HepG2 (cell line): ENCODE results near the gene VAV2. TPM values are rescaled to one million over a fixed set of nuclear protein-coding genes. Genes with fewer than 3 reads are reported as not detected.
A peak's percentile ranks its signal among the peaks of the same experiment; 100 is the strongest.

Experiments
- BCL6 ChIP-seq: IDR thresholded peaks from 2 replicates; pipeline ENCODE4 v1.6.1; 2016; ENCODE audit warnings: missing genetic modification reagents, missing compliant biosample characterization
- BRD4 ChIP-seq: sonication (generic); formaldehyde crosslinking; IDR thresholded peaks from 2 replicates; pipeline ENCODE4 v1.4.0; 2020; ENCODE audit warnings: missing genetic modification reagents
- CBX5 ChIP-seq: sonication (generic); formaldehyde crosslinking; IDR thresholded peaks from 2 replicates; pipeline ENCODE4 v1.4.0; 2020; ENCODE audit warnings: missing genetic modification reagents, borderline replicate concordance
- CHCHD3 ChIP-seq: sonication (generic); formaldehyde crosslinking; IDR thresholded peaks from 2 replicates; pipeline ENCODE4 v1.8.0; 2022; ENCODE audit warnings: mild to moderate bottlenecking, missing genetic modification reagents, moderate library complexity
- FOSL1 ChIP-seq: sonication (generic); formaldehyde crosslinking; IDR thresholded peaks from 2 replicates; pipeline ENCODE4 v1.9.0; 2021; ENCODE audit warnings: missing genetic modification reagents, borderline replicate concordance
- GTF3A ChIP-seq: sonication (generic); formaldehyde crosslinking; conservative IDR thresholded peaks from 2 replicates; pipeline ENCODE4 v1.4.0; 2020; ENCODE audit warnings: mild to moderate bottlenecking, missing genetic modification reagents
- HDAC1 ChIP-seq: sonication (generic); formaldehyde crosslinking; IDR thresholded peaks from 2 replicates; pipeline ENCODE4 v1.5.1; 2020; ENCODE audit warnings: mild to moderate bottlenecking, missing genetic modification reagents
- SMAD1 ChIP-seq: sonication (generic); formaldehyde crosslinking; IDR thresholded peaks from 2 replicates; pipeline ENCODE4 v1.4.0; 2020; ENCODE audit warnings: missing genetic modification reagents, low read depth, mild to moderate bottlenecking, borderline replicate concordance
- SMYD3 ChIP-seq: sonication (generic); formaldehyde crosslinking; IDR thresholded peaks from 2 replicates; pipeline ENCODE4 v1.8.1; 2023; ENCODE audit warnings: mild to moderate bottlenecking, missing genetic modification reagents
- THAP11 ChIP-seq: IDR thresholded peaks from 2 replicates; pipeline ENCODE4 v1.6.1; 2016; ENCODE audit warnings: missing biosample characterization, missing genetic modification reagents
- ZIK1 ChIP-seq: sonication (generic); formaldehyde crosslinking; IDR thresholded peaks from 2 replicates; pipeline ENCODE4 v1.5.0; 2020; ENCODE audit warnings: mild to moderate bottlenecking, low read depth, missing genetic modification reagents, borderline replicate concordance
- ZNF124 ChIP-seq: sonication (generic); formaldehyde crosslinking; IDR thresholded peaks from 2 replicates; pipeline ENCODE4 v1.4.0; 2020; ENCODE audit warnings: missing genetic modification reagents
- ZNF703 ChIP-seq: sonication (generic); formaldehyde crosslinking; IDR thresholded peaks from 2 replicates; pipeline ENCODE4 v1.5.1; 2020; ENCODE audit warnings: missing genetic modification reagents, mild to moderate bottlenecking, moderate library complexity, borderline replicate concordance
- ZSCAN9 ChIP-seq: IDR thresholded peaks from 2 replicates; pipeline ENCODE4 v1.6.1; 2016; ENCODE audit warnings: borderline replicate concordance
- polyA plus RNA-seq, 8 experiments: library from polyadenylated mRNA; depleted of rRNA in 3 of 8; stranded (reverse) in 7 of 8; unstranded in 1 of 8; fragments of >200 nt; fragmentation: Illumina TruSeq in 4 of 8; extraction: Trizol in 4 of 8; gene quantifications; 2 replicates each; pipeline versions ENCODE4 v1.2.1 to v1.2.3, GENCODE V29; 2011 to 2016; ENCODE audit warnings: low read depth in 4 of 8, missing spikeins in 1 of 8, mixed read lengths in 1 of 8; ENCODE audit not compliant: insufficient read depth in 1 of 8
- total RNA-seq, 5 experiments: library from RNA; depleted of rRNA; stranded (reverse); fragments of >200 nt; fragmentation: Illumina TruSeq; extraction: Trizol; gene quantifications; 2 replicates each; pipeline ENCODE4 v1.2.3, GENCODE V29; 2016; ENCODE audit warnings: low read depth in 1 of 5
- TF ChIP-seq, protein P1 (sequence below): sonication (generic); formaldehyde crosslinking; IDR thresholded peaks from 2 replicates; pipeline ENCODE4 v1.5.0; 2020; ENCODE audit warnings: mild to moderate bottlenecking, missing genetic modification reagents, borderline replicate concordance
- TF ChIP-seq, protein P2 (sequence below): sonication (generic); formaldehyde crosslinking; IDR thresholded peaks from 2 replicates; pipeline ENCODE4 v1.5.1; 2020; ENCODE audit warnings: mild to moderate bottlenecking, missing genetic modification reagents, moderate library complexity
- TF ChIP-seq, protein P3 (sequence below): sonication (generic); formaldehyde crosslinking; IDR thresholded peaks from 2 replicates; pipeline ENCODE4 v1.4.0; 2020; ENCODE audit warnings: missing genetic modification reagents

Gene VAV2
- total and polyA plus RNA-seq, 2 of the 13 experiments (the other 11 are each of a cell fraction or from before 2014, with no cell fraction given), result 22.5 to 22.9 TPM

DNA sequence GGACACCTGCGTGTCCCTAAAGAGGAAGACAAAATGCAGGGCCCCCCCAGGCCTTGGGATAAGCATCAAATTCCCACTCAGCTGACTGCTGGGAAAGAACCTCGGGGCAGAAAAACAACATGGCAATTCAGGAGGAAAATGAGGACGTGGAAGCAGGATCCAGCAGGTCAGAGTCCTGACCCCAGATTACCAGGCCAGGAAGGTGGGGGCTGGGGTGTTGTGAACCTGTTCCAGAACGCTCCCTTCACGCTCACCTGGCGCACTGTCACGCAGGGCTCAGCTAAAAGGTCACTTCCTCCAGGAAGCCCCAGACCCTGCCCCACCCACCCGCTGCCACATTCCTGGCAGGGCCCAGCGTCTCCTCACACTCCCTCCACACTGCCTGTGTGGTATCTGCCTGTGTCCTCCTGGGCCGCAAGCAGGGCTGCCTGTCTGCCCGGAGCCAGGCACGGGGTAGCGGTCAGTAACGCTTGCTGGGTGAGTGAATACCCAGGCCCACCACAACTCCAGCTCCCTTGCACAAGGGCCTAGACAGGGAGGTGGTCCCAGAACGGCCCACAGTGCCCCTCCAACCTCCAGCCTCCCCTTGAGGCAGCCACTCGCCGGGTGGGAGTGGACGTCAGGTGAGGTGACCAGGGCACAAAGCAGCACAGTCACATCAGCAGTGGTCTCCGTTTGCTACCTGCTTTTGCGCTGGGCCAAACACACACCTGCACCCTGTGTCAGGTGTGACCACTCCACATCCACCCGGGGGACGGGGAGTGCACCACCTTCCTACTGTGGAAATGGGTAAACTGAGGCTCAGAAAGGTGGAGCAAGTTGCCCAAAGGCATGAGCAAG lies 18.1 kb downstream of the VAV2 start (continued):
- TF ChIP-seq, protein P1, sequence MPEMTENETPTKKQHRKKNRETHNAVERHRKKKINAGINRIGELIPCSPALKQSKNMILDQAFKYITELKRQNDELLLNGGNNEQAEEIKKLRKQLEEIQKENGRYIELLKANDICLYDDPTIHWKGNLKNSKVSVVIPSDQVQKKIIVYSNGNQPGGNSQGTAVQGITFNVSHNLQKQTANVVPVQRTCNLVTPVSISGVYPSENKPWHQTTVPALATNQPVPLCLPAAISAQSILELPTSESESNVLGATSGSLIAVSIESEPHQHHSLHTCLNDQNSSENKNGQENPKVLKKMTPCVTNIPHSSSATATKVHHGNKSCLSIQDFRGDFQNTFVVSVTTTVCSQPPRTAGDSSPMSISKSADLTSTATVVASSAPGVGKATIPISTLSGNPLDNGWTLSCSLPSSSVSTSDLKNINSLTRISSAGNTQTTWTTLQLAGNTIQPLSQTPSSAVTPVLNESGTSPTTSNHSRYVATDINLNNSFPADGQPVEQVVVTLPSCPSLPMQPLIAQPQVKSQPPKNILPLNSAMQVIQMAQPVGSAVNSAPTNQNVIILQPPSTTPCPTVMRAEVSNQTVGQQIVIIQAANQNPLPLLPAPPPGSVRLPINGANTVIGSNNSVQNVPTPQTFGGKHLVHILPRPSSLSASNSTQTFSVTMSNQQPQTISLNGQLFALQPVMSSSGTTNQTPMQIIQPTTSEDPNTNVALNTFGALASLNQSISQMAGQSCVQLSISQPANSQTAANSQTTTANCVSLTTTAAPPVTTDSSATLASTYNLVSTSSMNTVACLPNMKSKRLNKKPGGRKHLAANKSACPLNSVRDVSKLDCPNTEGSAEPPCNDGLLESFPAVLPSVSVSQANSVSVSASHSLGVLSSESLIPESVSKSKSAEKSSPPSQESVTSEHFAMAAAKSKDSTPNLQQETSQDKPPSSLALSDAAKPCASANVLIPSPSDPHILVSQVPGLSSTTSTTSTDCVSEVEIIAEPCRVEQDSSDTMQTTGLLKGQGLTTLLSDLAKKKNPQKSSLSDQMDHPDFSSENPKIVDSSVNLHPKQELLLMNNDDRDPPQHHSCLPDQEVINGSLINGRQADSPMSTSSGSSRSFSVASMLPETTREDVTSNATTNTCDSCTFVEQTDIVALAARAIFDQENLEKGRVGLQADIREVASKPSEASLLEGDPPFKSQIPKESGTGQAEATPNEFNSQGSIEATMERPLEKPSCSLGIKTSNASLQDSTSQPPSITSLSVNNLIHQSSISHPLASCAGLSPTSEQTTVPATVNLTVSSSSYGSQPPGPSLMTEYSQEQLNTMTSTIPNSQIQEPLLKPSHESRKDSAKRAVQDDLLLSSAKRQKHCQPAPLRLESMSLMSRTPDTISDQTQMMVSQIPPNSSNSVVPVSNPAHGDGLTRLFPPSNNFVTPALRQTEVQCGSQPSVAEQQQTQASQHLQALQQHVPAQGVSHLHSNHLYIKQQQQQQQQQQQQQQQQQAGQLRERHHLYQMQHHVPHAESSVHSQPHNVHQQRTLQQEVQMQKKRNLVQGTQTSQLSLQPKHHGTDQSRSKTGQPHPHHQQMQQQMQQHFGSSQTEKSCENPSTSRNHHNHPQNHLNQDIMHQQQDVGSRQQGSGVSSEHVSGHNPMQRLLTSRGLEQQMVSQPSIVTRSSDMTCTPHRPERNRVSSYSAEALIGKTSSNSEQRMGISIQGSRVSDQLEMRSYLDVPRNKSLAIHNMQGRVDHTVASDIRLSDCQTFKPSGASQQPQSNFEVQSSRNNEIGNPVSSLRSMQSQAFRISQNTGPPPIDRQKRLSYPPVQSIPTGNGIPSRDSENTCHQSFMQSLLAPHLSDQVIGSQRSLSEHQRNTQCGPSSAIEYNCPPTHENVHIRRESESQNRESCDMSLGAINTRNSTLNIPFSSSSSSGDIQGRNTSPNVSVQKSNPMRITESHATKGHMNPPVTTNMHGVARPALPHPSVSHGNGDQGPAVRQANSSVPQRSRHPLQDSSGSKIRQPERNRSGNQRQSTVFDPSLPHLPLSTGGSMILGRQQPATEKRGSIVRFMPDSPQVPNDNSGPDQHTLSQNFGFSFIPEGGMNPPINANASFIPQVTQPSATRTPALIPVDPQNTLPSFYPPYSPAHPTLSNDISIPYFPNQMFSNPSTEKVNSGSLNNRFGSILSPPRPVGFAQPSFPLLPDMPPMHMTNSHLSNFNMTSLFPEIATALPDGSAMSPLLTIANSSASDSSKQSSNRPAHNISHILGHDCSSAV (CRISPR knock-in tag), result no peak
- TF ChIP-seq, protein P2, sequence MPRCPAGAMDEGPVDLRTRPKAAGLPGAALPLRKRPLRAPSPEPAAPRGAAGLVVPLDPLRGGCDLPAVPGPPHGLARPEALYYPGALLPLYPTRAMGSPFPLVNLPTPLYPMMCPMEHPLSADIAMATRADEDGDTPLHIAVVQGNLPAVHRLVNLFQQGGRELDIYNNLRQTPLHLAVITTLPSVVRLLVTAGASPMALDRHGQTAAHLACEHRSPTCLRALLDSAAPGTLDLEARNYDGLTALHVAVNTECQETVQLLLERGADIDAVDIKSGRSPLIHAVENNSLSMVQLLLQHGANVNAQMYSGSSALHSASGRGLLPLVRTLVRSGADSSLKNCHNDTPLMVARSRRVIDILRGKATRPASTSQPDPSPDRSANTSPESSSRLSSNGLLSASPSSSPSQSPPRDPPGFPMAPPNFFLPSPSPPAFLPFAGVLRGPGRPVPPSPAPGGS, result no peak
- TF ChIP-seq CBX5, result no peak
- no peak for TF ChIP-seq SMYD3 (CRISPR knock-in tag)
- TF ChIP-seq, protein P3, sequence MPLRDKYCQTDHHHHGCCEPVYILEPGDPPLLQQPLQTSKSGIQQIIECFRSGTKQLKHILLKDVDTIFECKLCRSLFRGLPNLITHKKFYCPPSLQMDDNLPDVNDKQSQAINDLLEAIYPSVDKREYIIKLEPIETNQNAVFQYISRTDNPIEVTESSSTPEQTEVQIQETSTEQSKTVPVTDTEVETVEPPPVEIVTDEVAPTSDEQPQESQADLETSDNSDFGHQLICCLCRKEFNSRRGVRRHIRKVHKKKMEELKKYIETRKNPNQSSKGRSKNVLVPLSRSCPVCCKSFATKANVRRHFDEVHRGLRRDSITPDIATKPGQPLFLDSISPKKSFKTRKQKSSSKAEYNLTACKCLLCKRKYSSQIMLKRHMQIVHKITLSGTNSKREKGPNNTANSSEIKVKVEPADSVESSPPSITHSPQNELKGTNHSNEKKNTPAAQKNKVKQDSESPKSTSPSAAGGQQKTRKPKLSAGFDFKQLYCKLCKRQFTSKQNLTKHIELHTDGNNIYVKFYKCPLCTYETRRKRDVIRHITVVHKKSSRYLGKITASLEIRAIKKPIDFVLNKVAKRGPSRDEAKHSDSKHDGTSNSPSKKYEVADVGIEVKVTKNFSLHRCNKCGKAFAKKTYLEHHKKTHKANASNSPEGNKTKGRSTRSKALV (CRISPR knock-in tag), result no peak
- TF ChIP-seq GTF3A (CRISPR knock-in tag), result no peak
- 0 out of 2 replicates have a peak, but pooled peaks have one; percentile 17 for TF ChIP-seq ZIK1
- no peak for TF ChIP-seq ZSCAN9 (CRISPR knock-in tag)
- TF ChIP-seq CHCHD3 (CRISPR knock-in tag), result no peak
- TF ChIP-seq HDAC1 (CRISPR knock-in tag), result peak; percentile 54; the same call in 1 of the 2 replicates
- TF ChIP-seq ZNF124 (CRISPR knock-in tag), result no peak
- no peak for TF ChIP-seq SMAD1 (CRISPR knock-in tag)
- no peak for TF ChIP-seq BRD4 (CRISPR knock-in tag)
- no peak for TF ChIP-seq BCL6 (CRISPR knock-in tag)
- no peak for TF ChIP-seq FOSL1 (CRISPR knock-in tag)
- TF ChIP-seq THAP11 (CRISPR knock-in tag), result no peak
- TF ChIP-seq ZNF703 (CRISPR knock-in tag), result no peak
